Measurements from ENCODE around the gene MCM9. TPM values are rescaled to one million over a fixed set of nuclear protein-coding genes. Genes with fewer than 3 reads are reported as not detected.

The MCM9 gene
- total and polyA plus RNA-seq, 2 of the 13 experiments (the other 11 are each of a cell fraction or from before 2014, with no cell fraction given): 3.8 to 17.2 TPM

DNA sequence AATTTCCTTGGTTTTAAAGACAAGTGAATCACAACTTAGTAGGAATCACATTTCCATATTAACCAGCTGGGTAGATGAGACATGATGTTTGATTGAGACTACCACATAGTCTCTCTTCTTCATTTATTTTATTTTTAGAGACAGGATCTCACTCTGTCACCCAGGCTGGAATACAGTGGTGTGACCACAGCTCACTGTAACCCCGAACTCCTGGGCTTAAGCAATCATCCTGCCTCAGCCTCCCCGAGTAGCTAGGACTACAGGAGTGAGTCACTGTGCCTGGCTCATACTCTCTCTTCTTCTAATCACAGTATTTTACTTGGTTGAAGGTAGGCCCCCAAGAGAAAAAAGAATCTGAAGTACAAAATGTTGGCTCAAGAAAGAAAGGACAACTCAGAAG, 121.2 kb downstream of the MCM9 start:
- in situ Hi-C loops (cut with HindIII; ENCODE audit: extremely low pct_ligation_motif_present, low pct_unique_long_range_greater_than_20kb): no loop called here
- Histone ChIP-seq H2AFZ (ENCODE audit: low read length) (no peak overlapping the region), H3K79me2 (ENCODE audit: insufficient read depth, low read length) (no peaks in the 10 kb centered on the region)

More for the DNA sequence above, 121.2 kb downstream of the MCM9 start:
- intact Hi-C loops (cut with micrococcal nuclease; ENCODE audit: unreplicated experiment): no loop called here
- FAIRE-seq (no peak), ATAC-seq (no peak), DNase-seq (ENCODE audit: low spot score) (no peak)
- H3K27ac ChIP-seq (ENCODE audit: extremely low read length, insufficient read depth, low read length): no peak overlapping the region
- peaks cover 5 to 17% of the 10 kb centered on the region in 2 experiments; a peak in 3 of 5 replicates for H3K36me3 ChIP-seq (replicated peaks in 1 of 2; ENCODE audit: control insufficient read depth in 1 of 2, insufficient read depth in 2 of 2, low read length in 2 of 2)
- H3K9ac ChIP-seq (ENCODE audit: insufficient read depth, low read depth, low read length): no peak overlapping the region
- H4K20me1 ChIP-seq (ENCODE audit: insufficient read depth, low read length): no peaks in the 10 kb centered on the region
- TF ChIP-seq, protein P1, sequence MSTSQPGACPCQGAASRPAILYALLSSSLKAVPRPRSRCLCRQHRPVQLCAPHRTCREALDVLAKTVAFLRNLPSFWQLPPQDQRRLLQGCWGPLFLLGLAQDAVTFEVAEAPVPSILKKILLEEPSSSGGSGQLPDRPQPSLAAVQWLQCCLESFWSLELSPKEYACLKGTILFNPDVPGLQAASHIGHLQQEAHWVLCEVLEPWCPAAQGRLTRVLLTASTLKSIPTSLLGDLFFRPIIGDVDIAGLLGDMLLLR (CRISPR knock-in tag; IDR thresholded peaks at IDR 0.05): no peak
- TF ChIP-seq ZKSCAN5 (CRISPR knock-in tag; IDR thresholded peaks at IDR 0.05): no peak
- TF ChIP-seq, protein P2, sequence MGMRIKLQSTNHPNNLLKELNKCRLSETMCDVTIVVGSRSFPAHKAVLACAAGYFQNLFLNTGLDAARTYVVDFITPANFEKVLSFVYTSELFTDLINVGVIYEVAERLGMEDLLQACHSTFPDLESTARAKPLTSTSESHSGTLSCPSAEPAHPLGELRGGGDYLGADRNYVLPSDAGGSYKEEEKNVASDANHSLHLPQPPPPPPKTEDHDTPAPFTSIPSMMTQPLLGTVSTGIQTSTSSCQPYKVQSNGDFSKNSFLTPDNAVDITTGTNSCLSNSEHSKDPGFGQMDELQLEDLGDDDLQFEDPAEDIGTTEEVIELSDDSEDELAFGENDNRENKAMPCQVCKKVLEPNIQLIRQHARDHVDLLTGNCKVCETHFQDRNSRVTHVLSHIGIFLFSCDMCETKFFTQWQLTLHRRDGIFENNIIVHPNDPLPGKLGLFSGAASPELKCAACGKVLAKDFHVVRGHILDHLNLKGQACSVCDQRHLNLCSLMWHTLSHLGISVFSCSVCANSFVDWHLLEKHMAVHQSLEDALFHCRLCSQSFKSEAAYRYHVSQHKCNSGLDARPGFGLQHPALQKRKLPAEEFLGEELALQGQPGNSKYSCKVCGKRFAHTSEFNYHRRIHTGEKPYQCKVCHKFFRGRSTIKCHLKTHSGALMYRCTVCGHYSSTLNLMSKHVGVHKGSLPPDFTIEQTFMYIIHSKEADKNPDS (CRISPR knock-in tag; IDR thresholded peaks at IDR 0.05): no peak
- TF ChIP-seq, protein P3, sequence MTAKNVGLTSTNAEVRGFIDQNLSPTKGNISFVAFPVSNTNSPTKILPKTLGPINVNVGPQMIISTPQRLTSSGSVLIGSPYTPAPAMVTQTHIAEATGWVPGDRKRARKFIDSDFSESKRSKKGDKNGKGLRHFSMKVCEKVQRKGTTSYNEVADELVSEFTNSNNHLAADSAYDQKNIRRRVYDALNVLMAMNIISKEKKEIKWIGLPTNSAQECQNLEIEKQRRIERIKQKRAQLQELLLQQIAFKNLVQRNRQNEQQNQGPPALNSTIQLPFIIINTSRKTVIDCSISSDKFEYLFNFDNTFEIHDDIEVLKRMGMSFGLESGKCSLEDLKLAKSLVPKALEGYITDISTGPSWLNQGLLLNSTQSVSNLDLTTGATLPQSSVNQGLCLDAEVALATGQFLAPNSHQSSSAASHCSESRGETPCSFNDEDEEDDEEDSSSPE (CRISPR knock-in tag; IDR thresholded peaks at IDR 0.05): no peak
- TF ChIP-seq ZBTB7A (CRISPR knock-in tag; IDR thresholded peaks at IDR 0.05): no peak
- TF ChIP-seq, protein P4, sequence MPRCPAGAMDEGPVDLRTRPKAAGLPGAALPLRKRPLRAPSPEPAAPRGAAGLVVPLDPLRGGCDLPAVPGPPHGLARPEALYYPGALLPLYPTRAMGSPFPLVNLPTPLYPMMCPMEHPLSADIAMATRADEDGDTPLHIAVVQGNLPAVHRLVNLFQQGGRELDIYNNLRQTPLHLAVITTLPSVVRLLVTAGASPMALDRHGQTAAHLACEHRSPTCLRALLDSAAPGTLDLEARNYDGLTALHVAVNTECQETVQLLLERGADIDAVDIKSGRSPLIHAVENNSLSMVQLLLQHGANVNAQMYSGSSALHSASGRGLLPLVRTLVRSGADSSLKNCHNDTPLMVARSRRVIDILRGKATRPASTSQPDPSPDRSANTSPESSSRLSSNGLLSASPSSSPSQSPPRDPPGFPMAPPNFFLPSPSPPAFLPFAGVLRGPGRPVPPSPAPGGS (CRISPR knock-in tag; IDR thresholded peaks at IDR 0.05): no peak
- TF ChIP-seq, protein P5, sequence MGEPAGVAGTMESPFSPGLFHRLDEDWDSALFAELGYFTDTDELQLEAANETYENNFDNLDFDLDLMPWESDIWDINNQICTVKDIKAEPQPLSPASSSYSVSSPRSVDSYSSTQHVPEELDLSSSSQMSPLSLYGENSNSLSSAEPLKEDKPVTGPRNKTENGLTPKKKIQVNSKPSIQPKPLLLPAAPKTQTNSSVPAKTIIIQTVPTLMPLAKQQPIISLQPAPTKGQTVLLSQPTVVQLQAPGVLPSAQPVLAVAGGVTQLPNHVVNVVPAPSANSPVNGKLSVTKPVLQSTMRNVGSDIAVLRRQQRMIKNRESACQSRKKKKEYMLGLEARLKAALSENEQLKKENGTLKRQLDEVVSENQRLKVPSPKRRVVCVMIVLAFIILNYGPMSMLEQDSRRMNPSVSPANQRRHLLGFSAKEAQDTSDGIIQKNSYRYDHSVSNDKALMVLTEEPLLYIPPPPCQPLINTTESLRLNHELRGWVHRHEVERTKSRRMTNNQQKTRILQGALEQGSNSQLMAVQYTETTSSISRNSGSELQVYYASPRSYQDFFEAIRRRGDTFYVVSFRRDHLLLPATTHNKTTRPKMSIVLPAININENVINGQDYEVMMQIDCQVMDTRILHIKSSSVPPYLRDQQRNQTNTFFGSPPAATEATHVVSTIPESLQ (CRISPR knock-in tag; conservative IDR thresholded peaks at IDR 0.05): no peak
- TF ChIP-seq NCOA1 (CRISPR knock-in tag; IDR thresholded peaks at IDR 0.05): no peak
- no peak for TF ChIP-seq KDM4B (CRISPR knock-in tag; IDR thresholded peaks at IDR 0.05)
- TF ChIP-seq ZNF598 (CRISPR knock-in tag; IDR thresholded peaks at IDR 0.05; ENCODE audit: borderline replicate concordance): no peak
- TF ChIP-seq RBM22 (optimal IDR thresholded peaks at IDR 0.05; ENCODE audit: low read length): no peak
- TF ChIP-seq ZBTB38 (CRISPR knock-in tag; IDR thresholded peaks at IDR 0.05): no peak
- no TSS peak for BruUV-seq (replicated peaks)
- H3K4me3 ChIP-seq (replicated peaks in 1 of 3; ENCODE audit: insufficient read depth in 1 of 3, low read depth in 2 of 3, low read length in 3 of 3): no peak overlapping the region
- POLR2A ChIA-PET: no interaction called here
- 90% methylated on average over 2 of the region's 2 CpGs for WGBS (ENCODE audit: low lambda C conversion rate)
- no peaks in the 10 kb centered on the region for H3K9me3 ChIP-seq (ENCODE audit: low read length)
- H3K4me2 ChIP-seq (ENCODE audit: low read depth, low read length): no peak overlapping the region
- no peaks in the 10 kb centered on the region for H3K27me3 ChIP-seq (ENCODE audit: control insufficient read depth in 1 of 2, insufficient read depth in 2 of 2, low read length in 2 of 2)
- CTCF ChIA-PET (ENCODE audit: low intra/inter-chr PET ratio, low total read pairs): no interaction called here
- H3K4me1 ChIP-seq (ENCODE audit: insufficient read depth, low read length): no peaks in the 10 kb centered on the region
